Right cardiac atrium (tissue), 5 donors: ENCODE results near the gene S100P. TPM values are rescaled to one million over a fixed set of nuclear protein-coding genes. Genes with fewer than 3 reads are reported as not detected.

Experiments
- ATAC-seq, 2 donors: fragments of 200-7000 bp; cut with Tn5 transposase; one replicate each; pipeline versions ENCODE4 v1.8.0 to v1.9.1; 2020; ENCODE audit warnings: moderate library complexity in 2 of 2, mild to moderate bottlenecking in 1 of 2
- DNase-seq, 3 donors: peaks; one replicate each; pipeline ENCODE4 v3.0.0-alpha.2; 2020
- H3K27ac ChIP-seq: one replicate; pipeline ENCODE4 v1.5.1; 2013; ENCODE audit warnings: mild to moderate bottlenecking, low read length, control low read depth, moderate library complexity
- H3K27me3 ChIP-seq: one replicate; pipeline ENCODE4 v1.6.1; 2013; ENCODE audit not compliant: control insufficient read depth, insufficient read depth
- H3K4me1 ChIP-seq: one replicate; pipeline ENCODE4 v1.6.1; 2013; ENCODE audit warnings: low read length; ENCODE audit not compliant: control insufficient read depth, insufficient read depth
- H3K4me3 ChIP-seq: one replicate; pipeline ENCODE4 v1.5.1; 2013; ENCODE audit warnings: low read length, control low read depth
- H3K9me3 ChIP-seq: one replicate; pipeline ENCODE4 v1.6.1; 2013; ENCODE audit warnings: low read length; ENCODE audit not compliant: control insufficient read depth
- WGBS: extraction: QIAGEN DNeasy Blood & Tissue Kit; methylation state at CpG from one replicate; pipeline ENCODE4 v1.1.7; 2013; 5-methylcytosine and 5-hydroxymethylcytosine counted together
- intact Hi-C, 4 donors: fragments of 100-400 bp; cut with DNase I; formaldehyde crosslinking; loops; one replicate each; pipeline versions ENCODE4 v1.11.0 to v1.14.0; 2022 to 2023
- polyA plus RNA-seq: library from polyadenylated mRNA; stranded (reverse); fragments of 200-250 nt; gene quantifications from one replicate; pipeline ENCODE4 v1.2.3, GENCODE V29; 2013
- total RNA-seq, 4 donors: library from RNA; stranded (reverse); fragmentation: NEBNext Ultra II Directional; extraction: Animal tissue kit (Norgen Biotek cat#: 25700); gene quantifications; one replicate each; pipeline ENCODE4 v1.2.1, GENCODE V29; 2021
- donor health status: healthy with polysubstance abuse.
- donor health status: DM: no; HTN: yes; CAD: no.
- donor health status: DM: no; HTN: no; CAD: no.
- donor health status: DM: no; HTN: yes; CAD: no; lungs with severe emphysema.
- donor health status: DM: yes; HTN: yes; CAD: no.

Gene S100P
- total and polyA plus RNA-seq, 5 donors, result 0.16 to 1.5 TPM; not detected in 3

- Histone ChIP-seq H3K27me3 (no peaks in the 10 kb centered on the region), H3K27ac (no peak overlapping the region), H3K9me3 (no peaks in the 10 kb centered on the region), H3K4me3 (no peak overlapping the region), H3K4me1 (no peaks in the 10 kb centered on the region)
- ATAC-seq (peak; percentile 25 to 45), DNase-seq (peak; percentile 54 to 82 (median 78))
- intact Hi-C loops, result loop anchor here in 2 of 4 donors (10.0 kb wide), 2 partner anchors 57 to 347 kb away; partner anchors contain the start of gene KIAA0232 (in 1 of the 2)
- 62% methylated on average over 31 of the region's 31 CpGs for whole genome bisulfite sequencing
Observed at GRCh38 chr4:6727081-6727942, 33.6 kb downstream of the S100P start.

- no peak for DNase-seq
- Histone ChIP-seq H3K27ac (no peak overlapping the region), H3K4me3 (no peak overlapping the region), H3K27me3 (no peaks in the 10 kb centered on the region), H3K4me1 (no peaks in the 10 kb centered on the region), H3K9me3 (no peaks in the 10 kb centered on the region)
- 63% methylated on average over 3 of the region's 3 CpGs for WGBS
- intact Hi-C loops, result loop anchor here in 2 of 4 donors (10.0 kb wide), 2 partner anchors 57 to 347 kb away; partner anchors contain the start of gene KIAA0232 (in 1 of the 2)
- no peak for ATAC-seq
Observed at GRCh38 chr4:6727943-6728250, 34.2 kb downstream of the S100P start.

- no peaks in the 10 kb centered on the region for H3K27me3 ChIP-seq
- no peak overlapping the region for H3K27ac ChIP-seq
- intact Hi-C loops, result loop anchor here in 2 of 4 donors (10.0 kb wide), 2 partner anchors 56 to 346 kb away; partner anchors contain the start of gene KIAA0232 (in 1 of the 2)
- no peak for DNase-seq
- no peak for ATAC-seq
- H3K4me1 ChIP-seq, result no peaks in the 10 kb centered on the region
- H3K4me3 ChIP-seq, result no peak overlapping the region
- WGBS, result 78% methylated on average over 15 of the region's 15 CpGs
- H3K9me3 ChIP-seq, result no peaks in the 10 kb centered on the region
Observed at GRCh38 chr4:6728320-6729029, 34.8 kb downstream of the S100P start.

- ATAC-seq, result no peak
- Histone ChIP-seq H3K4me1 (no peaks in the 10 kb centered on the region), H3K9me3 (no peaks in the 10 kb centered on the region), H3K27me3 (no peaks in the 10 kb centered on the region), H3K27ac (peak overlapping the region; percentile 32), H3K4me3 (no peak overlapping the region)
- DNase-seq, result peak in 2 of 3 donors; percentile 62 to 80
- intact Hi-C loops, result no loop called here
- WGBS, result 54% methylated on average over 20 of the region's 20 CpGs
Observed at GRCh38 chr4:6730603-6731317, 37.1 kb downstream of the S100P start.

- Histone ChIP-seq H3K9me3 (no peaks in the 10 kb centered on the region), H3K27ac (no peak overlapping the region), H3K4me1 (no peaks in the 10 kb centered on the region), H3K27me3 (no peaks in the 10 kb centered on the region), H3K4me3 (no peak overlapping the region)
- WGBS, result 91% methylated on average over 8 of the region's 8 CpGs
- intact Hi-C loops, result no loop called here
- no peak for ATAC-seq
- DNase-seq, result peak in 1 of 3 donors; percentile 44
Observed at GRCh38 chr4:6731318-6731675, 37.6 kb downstream of the S100P start.

- no peaks in the 10 kb centered on the region for H3K27me3 ChIP-seq
- intact Hi-C loops, result no loop called here
- DNase-seq, result no peak
- WGBS, result 96% methylated on average over 6 of the region's 6 CpGs
- H3K4me1 ChIP-seq, result no peaks in the 10 kb centered on the region
- H3K4me3 ChIP-seq, result no peak overlapping the region
- ATAC-seq, result no peak
- H3K27ac ChIP-seq, result no peak overlapping the region
- no peaks in the 10 kb centered on the region for H3K9me3 ChIP-seq
Observed at GRCh38 chr4:6731780-6732179, 38.1 kb downstream of the S100P start.

- Histone ChIP-seq H3K4me3 (no peak overlapping the region), H3K27ac (peak overlapping the region; percentile 18), H3K27me3 (no peaks in the 10 kb centered on the region), H3K4me1 (no peaks in the 10 kb centered on the region), H3K9me3 (no peaks in the 10 kb centered on the region)
- intact Hi-C loops, result no loop called here
- ATAC-seq (peak; percentile 93 to 95), DNase-seq (peak; percentile 85 to 93 (median 91))
- WGBS, result 68% methylated on average over 21 of the region's 21 CpGs
Observed at GRCh38 chr4:6732441-6733357, 39.0 kb downstream of the S100P start.

GRCh38 chr4:6733358-6734164 is 39.9 kb downstream of the S100P start:
- no peak for DNase-seq
- no peaks in the 10 kb centered on the region for H3K4me1 ChIP-seq

GRCh38 chr4:6734165-6734786 is 40.6 kb downstream of the S100P start:
- Histone ChIP-seq H3K27me3 (no peaks in the 10 kb centered on the region), H3K27ac (no peak overlapping the region), H3K4me3 (no peak overlapping the region), H3K9me3 (no peaks in the 10 kb centered on the region), H3K4me1 (no peaks in the 10 kb centered on the region)
- DNase-seq (no peak), ATAC-seq (no peak)
- 80% methylated on average over 16 of the region's 16 CpGs for WGBS
- intact Hi-C loops, result no loop called here

More at GRCh38 chr4:6733358-6734164, 39.9 kb downstream of the S100P start:
- no peak overlapping the region for H3K27ac ChIP-seq
- ATAC-seq, result peak in 1 of 2 donors; percentile 27
- WGBS, result 87% methylated on average over 27 of the region's 27 CpGs
- H3K9me3 ChIP-seq, result no peaks in the 10 kb centered on the region
- intact Hi-C loops, result no loop called here
- H3K27me3 ChIP-seq, result no peaks in the 10 kb centered on the region
- H3K4me3 ChIP-seq, result no peak overlapping the region
